HL-60 (cell line): Measurements from ENCODE around the gene CMIP.

ENCODE experiments used
- DNase-seq, 2 experiments: peaks; one replicate each; pipeline ENCODE4 v3.0.0-alpha.2; 2010 to 2020; ENCODE audit warnings: low read depth in 1 of 2, low spot score in 1 of 2
- H3K27ac ChIP-seq: fragments of 250-450 bp; sonication (Bioruptor Pico); replicated peaks from 2 replicates; pipeline ENCODE4 v1.5.1; 2020; ENCODE audit warnings: mild to moderate bottlenecking, moderate library complexity
- H3K27me3 ChIP-seq: fragments of 250-450 bp; sonication (Bioruptor Pico); 2 replicates; pipeline ENCODE4 v1.5.1; 2021; ENCODE audit warnings: mild to moderate bottlenecking, moderate library complexity; ENCODE audit not compliant: insufficient read depth, poor library complexity, severe bottlenecking
- H3K4me3 ChIP-seq: replicated peaks from 2 replicates; pipeline ENCODE4 v1.5.1; 2011; ENCODE audit warnings: mild to moderate bottlenecking, control low read depth, low read length; ENCODE audit not compliant: insufficient read depth
- CTCF ChIP-seq: IDR thresholded peaks from one replicate; pipeline ENCODE4 v1.5.1; 2011; ENCODE audit warnings: low read length, control low read depth, inconsistent platforms; ENCODE audit not compliant: insufficient read depth
- GABPA ChIP-seq: IDR thresholded peaks from 2 replicates; pipeline ENCODE4 v1.6.1; 2012; ENCODE audit warnings: low read depth
- POLR2AphosphoS5 ChIP-seq: IDR thresholded peaks from 2 replicates; pipeline ENCODE4 v1.6.1; 2012; ENCODE audit warnings: low read depth
- REST ChIP-seq: IDR thresholded peaks from 2 replicates; pipeline ENCODE4 v1.6.1; 2012; ENCODE audit warnings: low read depth; ENCODE audit not compliant: insufficient replicate concordance
- SPI1 ChIP-seq: IDR thresholded peaks from 2 replicates; pipeline ENCODE4 v1.6.1; 2012; ENCODE audit warnings: low read depth, mild to moderate bottlenecking, borderline replicate concordance

The CMIP gene

GRCh38 chr16:81472391-81472790 is 27.8 kb downstream of the CMIP start:
- no peak for DNase-seq
- no peaks in the 10 kb centered on the region for H3K27me3 ChIP-seq
- TF ChIP-seq CTCF, result no peak
- TF ChIP-seq SPI1, result no peak
- no peak for TF ChIP-seq GABPA
- no peak for TF ChIP-seq REST
- TF ChIP-seq POLR2AphosphoS5, result no peak
- H3K27ac ChIP-seq, result no peak overlapping the region
- no peak overlapping the region for H3K4me3 ChIP-seq

- no peak overlapping the region for H3K27ac ChIP-seq
Observed at GRCh38 chr16:81473066-81473488, 28.5 kb downstream of the CMIP start.

GRCh38 chr16:81473558-81473957 is 28.9 kb downstream of the CMIP start:
- TF ChIP-seq CTCF, result no peak
- TF ChIP-seq GABPA, result no peak
- no peak for TF ChIP-seq REST
- no peak for TF ChIP-seq POLR2AphosphoS5
- no peak for TF ChIP-seq SPI1

More at GRCh38 chr16:81473066-81473488, 28.5 kb downstream of the CMIP start:
- Histone ChIP-seq H3K27me3 (no peaks in the 10 kb centered on the region), H3K4me3 (no peak overlapping the region)
- no peak for TF ChIP-seq POLR2AphosphoS5
- no peak for TF ChIP-seq CTCF
- no peak for TF ChIP-seq GABPA
- no peak for TF ChIP-seq REST
- TF ChIP-seq SPI1, result no peak
- no peak for DNase-seq

More at GRCh38 chr16:81473558-81473957, 28.9 kb downstream of the CMIP start:
- Histone ChIP-seq H3K27ac (no peak overlapping the region), H3K4me3 (no peak overlapping the region), H3K27me3 (no peaks in the 10 kb centered on the region)
- DNase-seq, result no peak
